Neutrophil (primary cell): Measurements from ENCODE around the gene OR10G8.
"Not testable (repeated sequence)": the region's sequence is repeated elsewhere in the genome, so short reads cannot be mapped to it uniquely, and the experiment has no call there.

Source experiments
- H3K27ac ChIP-seq: fragments of 200-600 bp; sonication (generic); 2 replicates; pipeline ENCODE4 v1.5.1; 2016; ENCODE audit warnings: mild to moderate bottlenecking, moderate library complexity
- H3K27me3 ChIP-seq: fragments of 200-600 bp; sonication (generic); 2 replicates; pipeline ENCODE4 v1.6.0; 2016; ENCODE audit warnings: mild to moderate bottlenecking
- H3K36me3 ChIP-seq: fragments of 200-600 bp; sonication (generic); 2 replicates; pipeline ENCODE4 v1.5.1; 2017
- H3K4me1 ChIP-seq, 2 experiments: fragments of 200-600 bp in 1 of 2; sonication (generic) in 1 of 2; 1 replicate in 1 of 2; 2 replicates in 1 of 2; pipeline versions ENCODE4 v1.5.1 to v1.6.1; 2013 to 2016; ENCODE audit warnings: low read depth in 1 of 2, low read length in 1 of 2, mild to moderate bottlenecking in 1 of 2, moderate library complexity in 1 of 2; ENCODE audit not compliant: control insufficient read depth in 1 of 2, insufficient read depth in 1 of 2
- H3K4me3 ChIP-seq, 2 experiments: fragments of 200-600 bp in 1 of 2; sonication (generic) in 1 of 2; 1 replicate in 1 of 2; 2 replicates in 1 of 2; pipeline ENCODE4 v1.5.1; 2013 to 2016; ENCODE audit warnings: low read depth in 1 of 2, low read length in 1 of 2, mild to moderate bottlenecking in 1 of 2, moderate library complexity in 1 of 2
- H3K9me3 ChIP-seq: fragments of 200-600 bp; sonication (generic); 2 replicates; pipeline ENCODE4 v1.5.1; 2016
- CTCF ChIP-seq: fragments of 200-600 bp; sonication (generic); IDR thresholded peaks from 2 replicates; pipeline ENCODE4 v1.5.1; 2016; ENCODE audit warnings: antibody characterized with exemption

OR10G8 gene

GRCh38 chr11:124026498-124026897 lies at the start of gene OR10G8:
TSS of gene OR10G8 (plus strand) at chr11:124026798. CDS start at chr11:124029623, 2,825 bp downstream.
- Histone ChIP-seq H3K27me3 (no peaks in the 10 kb centered on the region), H3K4me3 (no peak within 1 kb of the TSS), H3K9me3 (no peaks in the 10 kb centered on the region), H3K4me1 (no peaks in the 10 kb centered on the region), H3K27ac (no peak within 1 kb of the TSS), H3K36me3 (no peaks in the 10 kb centered on the region)
- no peak for TF ChIP-seq CTCF

GRCh38 chr11:123977731-123978347 lies 48.8 kb upstream of the OR10G8 start, which contains the start of gene OR10S1:
TSS of gene OR10S1 (minus strand) at chr11:123977781. CDS start at chr11:123977664, 117 bp downstream.
- no peaks in the 10 kb centered on the region for H3K4me1 ChIP-seq
- H3K27me3 ChIP-seq: no peaks in the 10 kb centered on the region
- no peaks in the 10 kb centered on the region for H3K36me3 ChIP-seq
- no peaks in the 10 kb centered on the region for H3K9me3 ChIP-seq
- TF ChIP-seq CTCF: no peak
- H3K27ac ChIP-seq: no peak within 1 kb of the TSS
- no peak within 1 kb of the TSS for H3K4me3 ChIP-seq

- H3K4me1 ChIP-seq: no peaks in the 10 kb centered on the region
- no peak overlapping the region for H3K27ac ChIP-seq
- no peak overlapping the region for H3K4me3 ChIP-seq
- H3K27me3 ChIP-seq: no peaks in the 10 kb centered on the region
- H3K9me3 ChIP-seq: no peaks in the 10 kb centered on the region
- no peaks in the 10 kb centered on the region for H3K36me3 ChIP-seq
- no peak for TF ChIP-seq CTCF
Observed at GRCh38 chr11:123979311-123979710, 47.3 kb upstream of the OR10G8 start.

GRCh38 chr11:123995119-123995518 lies 31.5 kb upstream of the OR10G8 start, which contains the start of gene OR10G6:
TSS of gene OR10G6 (minus strand) at chr11:123995161. CDS start at chr11:123995161, 0 bp downstream.
- Histone ChIP-seq H3K4me1 (no peaks in the 10 kb centered on the region), H3K27me3 (no peaks in the 10 kb centered on the region)
- TF ChIP-seq CTCF: no peak

GRCh38 chr11:124012697-124013096 lies 13.9 kb upstream of the OR10G8 start, which contains the start of gene OR10G4:
TSS of gene OR10G4 (plus strand) at chr11:124012997. CDS start at chr11:124015575, 2,578 bp downstream.
- no peak within 1 kb of the TSS for H3K27ac ChIP-seq
- no peaks in the 10 kb centered on the region for H3K36me3 ChIP-seq
- no peak for TF ChIP-seq CTCF
- H3K9me3 ChIP-seq: no peaks in the 10 kb centered on the region
- H3K4me3 ChIP-seq: no peak within 1 kb of the TSS
- H3K4me1 ChIP-seq: no peaks in the 10 kb centered on the region
- no peaks in the 10 kb centered on the region for H3K27me3 ChIP-seq

More at GRCh38 chr11:123995119-123995518, 31.5 kb upstream of the OR10G8 start, which contains the start of gene OR10G6:
- no peaks in the 10 kb centered on the region for H3K36me3 ChIP-seq
- H3K9me3 ChIP-seq: no peaks in the 10 kb centered on the region
- H3K4me3 ChIP-seq: no peak within 1 kb of the TSS
- no peak within 1 kb of the TSS for H3K27ac ChIP-seq

- H3K4me1 ChIP-seq, H3K9me3 ChIP-seq, H3K27ac ChIP-seq, H3K4me3 ChIP-seq, H3K36me3 ChIP-seq, H3K27me3 ChIP-seq: not testable (repeated sequence)
Observed at GRCh38 chr11:124015837-124016236, 10.8 kb upstream of the OR10G8 start.
